ENCODE measurements around the gene PIGQ. TPM values are rescaled to one million over a fixed set of nuclear protein-coding genes. Genes with fewer than 3 reads are reported as not detected.

PIGQ gene
- polyA plus RNA-seq, 3 donors: 11.4 to 39.8 (median 12.1) TPM

GRCh38 chr16:609984-610383, 40.2 kb downstream of the PIGQ start:
- TF ChIP-seq CTCF (IDR thresholded peaks at IDR 0.05): no peak
- peaks cover 0 to 19% (median 3%) of the 10 kb centered on the region in 7 donors for H3K9me3 Mint-ChIP-seq
- no peak overlapping the region for H3K4me3 ChIP-seq (replicated peaks in 1 of 3; ENCODE audit: low read depth in 2 of 3, low read length in 3 of 3)
- H3K36me3 Mint-ChIP-seq: peaks cover 21 to 35% of the 10 kb centered on the region in 2 donors
- H3K9me3 ChIP-seq (replicated peaks in 1 of 2; ENCODE audit: control insufficient read depth in 1 of 2, insufficient read depth in 1 of 2, low read length in 2 of 2): peaks cover 0 to 5% of the 10 kb centered on the region in 2 donors
- H3K27me3 ChIP-seq (ENCODE audit: control insufficient read depth in 2 of 2, insufficient read depth in 2 of 2, low read length in 2 of 2): no peaks in the 10 kb centered on the region
- H3K4me1 Mint-ChIP-seq: peaks cover 6% of the 10 kb centered on the region
- intact Hi-C loops (cut with micrococcal nuclease): loop anchor here (2.0 to 5.0 kb wide), 2 partner anchors 31 to 33 kb away; no protein-coding TSS in a partner anchor
- H4K20me1 ChIP-seq (ENCODE audit: insufficient read depth, low read length): peaks cover 80% of the 10 kb centered on the region
- no peak overlapping the region for H2AFZ ChIP-seq (ENCODE audit: insufficient read depth, low read depth, low read length, poor library complexity, severe bottlenecking)
- 95% methylated on average over 13 of the region's 14 CpGs for WGBS (ENCODE audit: insufficient coverage)
- peaks cover 78% of the 10 kb centered on the region for H3K79me2 ChIP-seq (ENCODE audit: insufficient read depth, low read length)
- H3K4me1 ChIP-seq (ENCODE audit: control insufficient read depth in 1 of 2, insufficient read depth in 2 of 2, low read length in 2 of 2): no peaks in the 10 kb centered on the region
- no peak overlapping the region for H3K27ac ChIP-seq (ENCODE audit: low read depth in 1 of 2, low read length in 2 of 2)
- DNase-seq: no peak
- no peak overlapping the region for H3K9ac ChIP-seq (ENCODE audit: insufficient read depth, low read length, poor library complexity, severe bottlenecking)
- peak overlapping the region in 2 of 7 donors; percentile 9 to 37 for H3K27ac Mint-ChIP-seq
- H3K36me3 ChIP-seq (replicated peaks in 1 of 2; ENCODE audit: control insufficient read depth in 1 of 2, insufficient read depth in 2 of 2, low read length in 2 of 2): peaks cover 7 to 14% of the 10 kb centered on the region in 2 donors
- peaks cover 0 to 2% (median 0%) of the 10 kb centered on the region in 3 donors for H3K27me3 Mint-ChIP-seq (ENCODE audit: low read depth in 3 of 3)
- no peak overlapping the region for H3K4me3 Mint-ChIP-seq
- no peak overlapping the region for H3K4me2 ChIP-seq (replicated peaks; ENCODE audit: extremely low read depth, low read length, poor library complexity, severe bottlenecking)

- peaks cover 0 to 13% (median 0%) of the 10 kb centered on the region in 7 donors for H3K9me3 Mint-ChIP-seq
- Histone ChIP-seq H3K27me3 (ENCODE audit: control insufficient read depth in 2 of 2, insufficient read depth in 2 of 2, low read length in 2 of 2) (no peaks in the 10 kb centered on the region), H3K36me3 (replicated peaks in 1 of 2; ENCODE audit: control insufficient read depth in 1 of 2, insufficient read depth in 2 of 2, low read length in 2 of 2) (peaks cover 7 to 17% of the 10 kb centered on the region in 2 donors), H3K9me3 (replicated peaks in 1 of 2; ENCODE audit: control insufficient read depth in 1 of 2, insufficient read depth in 1 of 2, low read length in 2 of 2) (no peaks in the 10 kb centered on the region), H3K4me3 (replicated peaks in 1 of 3; ENCODE audit: low read depth in 2 of 3, low read length in 3 of 3) (no peak overlapping the region), H2AFZ (ENCODE audit: insufficient read depth, low read depth, low read length, poor library complexity, severe bottlenecking) (no peak overlapping the region), H3K27ac (ENCODE audit: low read depth in 1 of 2, low read length in 2 of 2) (no peak overlapping the region), H3K9ac (ENCODE audit: insufficient read depth, low read length, poor library complexity, severe bottlenecking) (no peak overlapping the region), H4K20me1 (ENCODE audit: insufficient read depth, low read length) (peaks cover 80% of the 10 kb centered on the region), H3K4me2 (replicated peaks; ENCODE audit: extremely low read depth, low read length, poor library complexity, severe bottlenecking) (no peak overlapping the region), H3K4me1 (ENCODE audit: control insufficient read depth in 1 of 2, insufficient read depth in 2 of 2, low read length in 2 of 2) (no peaks in the 10 kb centered on the region), H3K79me2 (ENCODE audit: insufficient read depth, low read length) (peaks cover 78% of the 10 kb centered on the region)
- 80% methylated on average over 24 of the region's 28 CpGs for WGBS (ENCODE audit: insufficient coverage)
- peak; percentile 81 for TF ChIP-seq CTCF (IDR thresholded peaks at IDR 0.05)
- intact Hi-C loops (cut with micrococcal nuclease): loop anchor here (2.0 to 5.0 kb wide), 2 partner anchors 32 to 33 kb away; no protein-coding TSS in a partner anchor
- peaks cover 0 to 2% (median 0%) of the 10 kb centered on the region in 3 donors for H3K27me3 Mint-ChIP-seq (ENCODE audit: low read depth in 3 of 3)
- peaks cover 17 to 29% of the 10 kb centered on the region in 2 donors for H3K36me3 Mint-ChIP-seq
- H3K4me1 Mint-ChIP-seq: peaks cover 6% of the 10 kb centered on the region
- peak overlapping the region in 5 of 7 donors; percentile 9 to 50 (median 33) for H3K27ac Mint-ChIP-seq
- no peak overlapping the region for H3K4me3 Mint-ChIP-seq
- DNase-seq: peak; percentile 41 to 59 (median 55)
Observed at GRCh38 chr16:610513-611381, 41.0 kb downstream of the PIGQ start.

Measured in CD14-positive monocyte (primary cell).